Gastroesophageal sphincter (tissue), 3 donors: ENCODE data around the gene TRMT5.

Experiments
- CTCF ChIP-seq, 4 experiments: fragments of 200-600 bp in 2 of 4; fragments of 450-650 bp in 2 of 4; sonication (generic) in 1 of 4; IDR thresholded peaks; one replicate each; pipeline ENCODE4 v1.5.1; 2017 to 2019; ENCODE audit warnings: antibody characterized with exemption in 4 of 4, mild to moderate bottlenecking in 2 of 4, moderate library complexity in 2 of 4
- POLR2A ChIP-seq, 2 donors: fragments of 450-650 bp; IDR thresholded peaks; one replicate each; pipeline ENCODE4 v1.6.1; 2017; ENCODE audit warnings: antibody characterized with exemption in 2 of 2, mild to moderate bottlenecking in 2 of 2, moderate library complexity in 1 of 2
- POLR2AphosphoS5 ChIP-seq: sonication (generic); formaldehyde crosslinking; IDR thresholded peaks from one replicate; pipeline ENCODE4 v1.6.1; 2017; ENCODE audit warnings: antibody characterized with exemption

DNA sequence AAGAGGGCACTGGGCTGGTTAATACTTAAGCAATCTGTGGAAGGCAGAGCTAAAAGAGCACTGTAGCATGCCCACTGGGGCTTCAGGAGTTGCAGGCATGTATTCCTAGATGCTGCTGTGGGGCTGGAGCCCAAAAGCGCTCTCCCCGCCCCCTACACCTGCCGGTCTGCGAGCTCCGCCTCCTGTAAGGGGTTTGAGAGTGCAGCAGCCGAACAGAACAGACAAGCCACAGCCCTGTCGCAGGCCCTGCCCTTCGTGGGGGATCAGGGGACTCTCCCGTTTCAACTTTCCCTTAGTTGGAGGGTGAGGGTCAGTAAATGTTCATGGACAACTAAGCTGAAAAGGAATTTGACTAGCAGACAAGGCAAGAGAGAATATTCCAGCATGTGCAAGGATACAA, 17.7 kb upstream of the TRMT5 start:
- TF ChIP-seq CTCF (IDR thresholded peaks at IDR 0.05) (no peak), POLR2AphosphoS5 (no peak), POLR2A (IDR thresholded peaks at IDR 0.05) (no peak)
